Uterus (tissue), 2 donors: Measurements from ENCODE around the gene CCDC178.

ENCODE experiments used
- POLR2A ChIP-seq, 2 donors: fragments of 450-650 bp; IDR thresholded peaks; one replicate each; pipeline ENCODE4 v1.6.1; 2016; ENCODE audit warnings: antibody characterized with exemption in 2 of 2, mild to moderate bottlenecking in 1 of 2, moderate library complexity in 1 of 2
- TF ChIP-seq, protein P1 (sequence below), 4 experiments: fragments of 200-600 bp in 2 of 4; fragments of 450-650 bp in 2 of 4; sonication (generic) in 2 of 4; IDR thresholded peaks; one replicate each; pipeline ENCODE4 v1.5.1; 2016 to 2019; ENCODE audit warnings: antibody characterized with exemption in 4 of 4, mild to moderate bottlenecking in 2 of 4, moderate library complexity in 1 of 4

GRCh38 chr18:33444709-33445108, 4.2 kb upstream of the CCDC178 start:
- TF ChIP-seq, protein P1, sequence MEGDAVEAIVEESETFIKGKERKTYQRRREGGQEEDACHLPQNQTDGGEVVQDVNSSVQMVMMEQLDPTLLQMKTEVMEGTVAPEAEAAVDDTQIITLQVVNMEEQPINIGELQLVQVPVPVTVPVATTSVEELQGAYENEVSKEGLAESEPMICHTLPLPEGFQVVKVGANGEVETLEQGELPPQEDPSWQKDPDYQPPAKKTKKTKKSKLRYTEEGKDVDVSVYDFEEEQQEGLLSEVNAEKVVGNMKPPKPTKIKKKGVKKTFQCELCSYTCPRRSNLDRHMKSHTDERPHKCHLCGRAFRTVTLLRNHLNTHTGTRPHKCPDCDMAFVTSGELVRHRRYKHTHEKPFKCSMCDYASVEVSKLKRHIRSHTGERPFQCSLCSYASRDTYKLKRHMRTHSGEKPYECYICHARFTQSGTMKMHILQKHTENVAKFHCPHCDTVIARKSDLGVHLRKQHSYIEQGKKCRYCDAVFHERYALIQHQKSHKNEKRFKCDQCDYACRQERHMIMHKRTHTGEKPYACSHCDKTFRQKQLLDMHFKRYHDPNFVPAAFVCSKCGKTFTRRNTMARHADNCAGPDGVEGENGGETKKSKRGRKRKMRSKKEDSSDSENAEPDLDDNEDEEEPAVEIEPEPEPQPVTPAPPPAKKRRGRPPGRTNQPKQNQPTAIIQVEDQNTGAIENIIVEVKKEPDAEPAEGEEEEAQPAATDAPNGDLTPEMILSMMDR (IDR thresholded peaks at IDR 0.05), result no peak
- TF ChIP-seq POLR2A (IDR thresholded peaks at IDR 0.05), result no peak
